SK-N-SH (cell line): ENCODE results near the gene MCTP2.

Experiments
- EZH2phosphoT487 ChIP-seq: fragments of 200-600 bp; sonication (generic); IDR thresholded peaks from 2 replicates; pipeline ENCODE4 v1.6.1; 2017; ENCODE audit warnings: low read depth, mixed run types, mild to moderate bottlenecking, antibody characterized with exemption, moderate library complexity, borderline replicate concordance
- POLR2AphosphoS5 ChIP-seq: IDR thresholded peaks from 2 replicates; pipeline ENCODE4 v1.6.1; 2012; ENCODE audit warnings: low read depth, low read length

DNA sequence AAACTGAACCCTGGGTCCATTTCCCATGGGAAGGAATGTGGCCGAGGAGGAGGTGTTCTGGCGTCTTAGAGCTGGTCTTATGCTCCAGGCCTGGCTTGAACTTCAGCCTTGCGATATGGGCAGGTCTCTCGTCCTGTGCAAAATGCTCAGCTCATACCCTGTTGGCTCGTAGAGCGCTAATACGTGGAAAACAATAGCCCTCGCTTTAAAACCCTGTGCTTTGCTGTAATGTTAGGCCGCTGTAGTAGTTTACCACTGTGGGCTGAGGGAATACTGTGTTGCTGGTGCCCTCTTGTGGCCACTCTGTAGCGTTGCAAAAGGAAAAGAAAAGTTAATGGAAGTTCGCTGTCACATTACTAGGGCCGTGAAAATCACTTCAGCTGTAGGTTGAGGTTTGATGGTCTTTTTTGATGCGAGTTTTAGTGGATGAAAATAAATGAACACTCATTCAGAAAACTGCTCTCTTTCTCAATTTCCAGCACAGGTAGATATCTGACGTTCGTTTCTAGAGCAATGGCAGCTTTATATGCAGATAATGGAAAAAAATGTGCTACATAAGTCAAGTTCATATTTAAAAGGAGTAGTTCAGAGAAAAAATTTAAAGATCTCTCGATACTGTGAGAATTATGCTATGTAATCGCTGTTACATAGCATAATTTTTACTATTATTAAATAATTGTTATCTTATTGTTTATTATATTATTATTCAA, 92.9 kb downstream of the MCTP2 start:
- no peak for TF ChIP-seq EZH2phosphoT487
- no peak for TF ChIP-seq POLR2AphosphoS5
